Smooth muscle cell (in vitro differentiated cells): ENCODE results near the gene KCNH8. TPM values are rescaled to one million over a fixed set of nuclear protein-coding genes. Genes with fewer than 3 reads are reported as not detected.

ENCODE experiments used
- DNase-seq: peaks from one replicate; lab custom pipeline; 2025; ENCODE audit not compliant: unreplicated experiment; lab: John Stamatoyannopoulos, UW
- H2AFZ ChIP-seq: fragments of 200-600 bp; sonication (generic); 2 replicates; pipeline ENCODE4 v1.6.0; 2016; ENCODE audit warnings: antibody characterized with exemption, low read depth, mild to moderate bottlenecking
- H3F3A ChIP-seq: fragments of 200-600 bp; sonication (generic); 2 replicates; pipeline ENCODE4 v1.6.0; 2017; ENCODE audit warnings: antibody characterized with exemption, low read depth
- H3K27ac ChIP-seq: fragments of 200-600 bp; sonication (generic); 2 replicates; pipeline ENCODE4 v1.5.1; 2016; ENCODE audit warnings: low read depth, mild to moderate bottlenecking
- H3K27me3 ChIP-seq: fragments of 200-600 bp; sonication (generic); 2 replicates; pipeline ENCODE4 v1.6.1; 2016; ENCODE audit warnings: low read depth, mild to moderate bottlenecking
- H3K36me3 ChIP-seq: fragments of 200-600 bp; sonication (generic); 2 replicates; pipeline ENCODE4 v1.5.1; 2016; ENCODE audit warnings: low read depth
- H3K4me1 ChIP-seq: fragments of 200-600 bp; sonication (generic); 2 replicates; pipeline ENCODE4 v1.5.1; 2016; ENCODE audit warnings: low read depth
- H3K4me2 ChIP-seq: fragments of 200-600 bp; sonication (generic); 2 replicates; pipeline ENCODE4 v1.6.0; 2016; ENCODE audit warnings: mild to moderate bottlenecking
- H3K4me3 ChIP-seq: fragments of 200-600 bp; sonication (generic); 2 replicates; pipeline ENCODE4 v1.5.1; 2016; ENCODE audit warnings: mild to moderate bottlenecking
- H3K79me2 ChIP-seq: fragments of 200-600 bp; sonication (generic); 2 replicates; pipeline ENCODE4 v1.6.0; 2016; ENCODE audit warnings: low read depth, mild to moderate bottlenecking
- H3K9ac ChIP-seq: fragments of 200-600 bp; sonication (generic); 2 replicates; pipeline ENCODE4 v1.6.0; 2016; ENCODE audit warnings: low read depth
- H3K9me3 ChIP-seq: fragments of 200-600 bp; sonication (generic); replicated peaks from 2 replicates; pipeline ENCODE4 v1.5.1; 2016; ENCODE audit warnings: low read depth
- H4K20me1 ChIP-seq: fragments of 200-600 bp; sonication (generic); 2 replicates; pipeline ENCODE4 v1.6.0; 2016; ENCODE audit warnings: low read depth
- WGBS: methylation state at CpG from one replicate; pipeline ENCODE4 v1.1.7; 2016; ENCODE audit warnings: low lambda C conversion rate; 5-methylcytosine and 5-hydroxymethylcytosine counted together
- polyA plus RNA-seq: library from polyadenylated mRNA; unstranded; fragments of >200 nt; fragmentation: Nextera tagmentation; extraction: Ambion mirVana; gene quantifications from 2 replicates; pipeline ENCODE4 v1.2.1, GENCODE V29; 2016
- total RNA-seq: library from RNA; depleted of rRNA; stranded (reverse); fragments of >200 nt; gene quantifications from 2 replicates; pipeline ENCODE4 v1.2.3, GENCODE V29; 2014
- TF ChIP-seq, protein P1 (sequence below): fragments of 200-600 bp; sonication (generic); IDR thresholded peaks from 2 replicates; pipeline ENCODE4 v1.5.1; 2017; ENCODE audit warnings: borderline replicate concordance, mild to moderate bottlenecking, antibody characterized with exemption; ENCODE audit not compliant: insufficient read depth, poor library complexity, severe bottlenecking

KCNH8 gene
- total and polyA plus RNA-seq, 2 experiments from 2014 or later, result 0.05 to 2.9 TPM

- no peaks in the 10 kb centered on the region for H3K9me3 ChIP-seq
- no peak overlapping the region for H3K4me3 ChIP-seq
- H3K9ac ChIP-seq, result no peak overlapping the region
- no peaks in the 10 kb centered on the region for H3K27me3 ChIP-seq
- H3K4me2 ChIP-seq, result no peak overlapping the region
- no peaks in the 10 kb centered on the region for H3K36me3 ChIP-seq
- H3K79me2 ChIP-seq, result no peaks in the 10 kb centered on the region
- DNase-seq, result no peak
- no peak overlapping the region for H3K27ac ChIP-seq
- H3K4me1 ChIP-seq, result no peaks in the 10 kb centered on the region
- 57% methylated on average over 2 of the region's 2 CpGs for WGBS
- TF ChIP-seq, protein P1, sequence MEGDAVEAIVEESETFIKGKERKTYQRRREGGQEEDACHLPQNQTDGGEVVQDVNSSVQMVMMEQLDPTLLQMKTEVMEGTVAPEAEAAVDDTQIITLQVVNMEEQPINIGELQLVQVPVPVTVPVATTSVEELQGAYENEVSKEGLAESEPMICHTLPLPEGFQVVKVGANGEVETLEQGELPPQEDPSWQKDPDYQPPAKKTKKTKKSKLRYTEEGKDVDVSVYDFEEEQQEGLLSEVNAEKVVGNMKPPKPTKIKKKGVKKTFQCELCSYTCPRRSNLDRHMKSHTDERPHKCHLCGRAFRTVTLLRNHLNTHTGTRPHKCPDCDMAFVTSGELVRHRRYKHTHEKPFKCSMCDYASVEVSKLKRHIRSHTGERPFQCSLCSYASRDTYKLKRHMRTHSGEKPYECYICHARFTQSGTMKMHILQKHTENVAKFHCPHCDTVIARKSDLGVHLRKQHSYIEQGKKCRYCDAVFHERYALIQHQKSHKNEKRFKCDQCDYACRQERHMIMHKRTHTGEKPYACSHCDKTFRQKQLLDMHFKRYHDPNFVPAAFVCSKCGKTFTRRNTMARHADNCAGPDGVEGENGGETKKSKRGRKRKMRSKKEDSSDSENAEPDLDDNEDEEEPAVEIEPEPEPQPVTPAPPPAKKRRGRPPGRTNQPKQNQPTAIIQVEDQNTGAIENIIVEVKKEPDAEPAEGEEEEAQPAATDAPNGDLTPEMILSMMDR, result no peak
- no peaks in the 10 kb centered on the region for H3F3A ChIP-seq
- H4K20me1 ChIP-seq, result no peaks in the 10 kb centered on the region
- no peak overlapping the region for H2AFZ ChIP-seq
Observed at GRCh38 chr3:19206540-19206939, 58.2 kb downstream of the KCNH8 start.

GRCh38 chr3:19213603-19214220 lies 65.4 kb downstream of the KCNH8 start:
- Histone ChIP-seq H3K27ac (no peak overlapping the region), H3K4me2 (no peak overlapping the region), H3K27me3 (no peaks in the 10 kb centered on the region), H4K20me1 (no peaks in the 10 kb centered on the region), H3K36me3 (no peaks in the 10 kb centered on the region), H3F3A (no peaks in the 10 kb centered on the region), H3K9ac (no peak overlapping the region), H2AFZ (no peak overlapping the region), H3K4me1 (no peaks in the 10 kb centered on the region), H3K4me3 (no peak overlapping the region), H3K79me2 (no peaks in the 10 kb centered on the region), H3K9me3 (no peaks in the 10 kb centered on the region)
- 71% methylated on average over 6 of the region's 6 CpGs for WGBS
- TF ChIP-seq, protein P1, result no peak
- no peak for DNase-seq

DNA sequence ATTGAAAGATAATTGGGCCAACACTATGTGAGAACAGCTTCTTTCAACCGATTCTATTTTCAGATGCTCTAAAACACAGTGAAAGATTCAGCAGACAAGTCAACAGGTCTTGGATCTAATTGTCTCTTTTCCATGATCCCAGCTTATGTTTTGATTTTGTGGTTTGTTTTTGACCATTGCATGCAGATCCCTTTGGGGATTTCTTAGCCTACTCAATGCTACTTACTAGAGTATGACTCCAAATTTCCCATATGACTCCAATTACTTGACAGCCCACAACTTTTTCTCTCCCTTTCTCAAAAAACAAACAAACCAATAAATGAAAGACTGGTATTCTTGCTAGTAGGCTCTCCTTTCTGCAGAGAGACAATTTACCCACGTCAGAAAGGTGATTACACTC lies 67.1 kb downstream of the KCNH8 start:
- no peak overlapping the region for H3K4me2 ChIP-seq
- no peaks in the 10 kb centered on the region for H3K36me3 ChIP-seq
- H3K27me3 ChIP-seq, result no peaks in the 10 kb centered on the region
- H2AFZ ChIP-seq, result no peak overlapping the region
- H3K9me3 ChIP-seq, result no peaks in the 10 kb centered on the region
- no peaks in the 10 kb centered on the region for H3F3A ChIP-seq
- H4K20me1 ChIP-seq, result no peaks in the 10 kb centered on the region
- no peaks in the 10 kb centered on the region for H3K79me2 ChIP-seq
- no peak overlapping the region for H3K9ac ChIP-seq
- TF ChIP-seq, protein P1, result no peak
- H3K4me3 ChIP-seq, result no peak overlapping the region
- DNase-seq, result no peak
- H3K4me1 ChIP-seq, result no peaks in the 10 kb centered on the region
- WGBS, result 81% methylated on average over 2 of the region's 2 CpGs
- H3K27ac ChIP-seq, result no peak overlapping the region
